Measurements from ENCODE around the gene RAB4A.

DNA sequence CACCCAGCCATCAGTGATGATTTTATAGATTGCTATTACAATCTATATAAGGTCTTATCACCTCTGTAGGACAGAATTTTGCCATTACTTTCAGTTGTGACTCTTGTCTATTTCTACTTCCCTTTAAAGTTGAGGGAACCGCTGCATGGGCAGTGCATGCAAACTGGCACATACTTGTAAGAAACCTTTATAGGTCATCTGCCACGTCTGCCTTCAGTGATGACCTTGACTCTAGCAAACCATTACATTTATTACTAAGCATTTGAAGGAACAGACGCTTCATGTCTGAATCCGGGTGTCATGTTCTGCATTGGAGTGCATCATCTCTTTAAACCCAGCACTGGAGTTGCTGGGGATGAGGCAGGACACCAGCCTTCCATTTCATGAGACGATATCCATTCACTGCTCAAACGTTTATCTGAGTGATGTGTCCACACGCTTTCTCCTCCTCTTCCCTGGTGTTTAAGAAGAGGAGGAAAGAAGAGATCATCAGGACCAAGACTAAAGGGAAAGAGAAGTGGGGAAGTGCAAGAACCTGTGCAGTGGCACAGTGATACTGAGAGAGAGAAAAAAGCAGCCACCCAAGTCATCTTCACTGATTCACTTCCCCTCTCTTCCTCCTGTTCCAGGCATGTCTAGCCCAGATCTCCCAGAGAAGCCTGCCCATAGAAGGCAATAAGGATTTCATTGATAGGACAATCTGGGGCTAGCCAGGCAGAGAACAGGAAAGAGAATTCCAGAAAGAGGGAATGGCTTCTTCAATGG is 57.9 kb downstream of the RAB4A start:
- TF ChIP-seq RFX5 (IDR thresholded peaks at IDR 0.05; ENCODE audit: borderline replicate concordance, low read depth, low read length) (no peak), CREB1 (IDR thresholded peaks at IDR 0.05) (no peak), SUZ12 (IDR thresholded peaks at IDR 0.05; ENCODE audit: low read length) (no peak), USF2 (IDR thresholded peaks at IDR 0.05; ENCODE audit: low read length) (no peak), FOSL1 (IDR thresholded peaks at IDR 0.05; ENCODE audit: insufficient read depth, low read depth, low read length) (no peak)
- TF ChIP-seq, protein P1, sequence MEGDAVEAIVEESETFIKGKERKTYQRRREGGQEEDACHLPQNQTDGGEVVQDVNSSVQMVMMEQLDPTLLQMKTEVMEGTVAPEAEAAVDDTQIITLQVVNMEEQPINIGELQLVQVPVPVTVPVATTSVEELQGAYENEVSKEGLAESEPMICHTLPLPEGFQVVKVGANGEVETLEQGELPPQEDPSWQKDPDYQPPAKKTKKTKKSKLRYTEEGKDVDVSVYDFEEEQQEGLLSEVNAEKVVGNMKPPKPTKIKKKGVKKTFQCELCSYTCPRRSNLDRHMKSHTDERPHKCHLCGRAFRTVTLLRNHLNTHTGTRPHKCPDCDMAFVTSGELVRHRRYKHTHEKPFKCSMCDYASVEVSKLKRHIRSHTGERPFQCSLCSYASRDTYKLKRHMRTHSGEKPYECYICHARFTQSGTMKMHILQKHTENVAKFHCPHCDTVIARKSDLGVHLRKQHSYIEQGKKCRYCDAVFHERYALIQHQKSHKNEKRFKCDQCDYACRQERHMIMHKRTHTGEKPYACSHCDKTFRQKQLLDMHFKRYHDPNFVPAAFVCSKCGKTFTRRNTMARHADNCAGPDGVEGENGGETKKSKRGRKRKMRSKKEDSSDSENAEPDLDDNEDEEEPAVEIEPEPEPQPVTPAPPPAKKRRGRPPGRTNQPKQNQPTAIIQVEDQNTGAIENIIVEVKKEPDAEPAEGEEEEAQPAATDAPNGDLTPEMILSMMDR (IDR thresholded peaks at IDR 0.05; ENCODE audit: control extremely low read depth in 1 of 3, insufficient read depth in 1 of 3, low read depth in 1 of 3, low read length in 3 of 3) = no peak
